22Rv1 (cell line): ENCODE results near the gene IPCEF1.
"Not testable (repeated sequence)": the region's sequence is repeated elsewhere in the genome, so short reads cannot be mapped to it uniquely, and the experiment has no call there.

Experiments
- H3K27ac ChIP-seq: fragments of 450-650 bp; 2 replicates; pipeline ENCODE4 v1.5.1; 2017
- CTCF ChIP-seq: fragments of 450-650 bp; IDR thresholded peaks from 2 replicates; pipeline ENCODE4 v1.5.1; 2017; ENCODE audit warnings: mild to moderate bottlenecking
- ZFX ChIP-seq: fragments of 450-650 bp; IDR thresholded peaks from 2 replicates; pipeline ENCODE4 v1.6.1; 2017; ENCODE audit warnings: antibody characterized with exemption, borderline replicate concordance

IPCEF1 gene

GRCh38 chr6:154341336-154341735 is 15.3 kb downstream of the IPCEF1 start:
- TF ChIP-seq ZFX (no peak), CTCF (no peak)
- H3K27ac ChIP-seq, result no peak overlapping the region

- TF ChIP-seq CTCF (no peak), ZFX (no peak)
- H3K27ac ChIP-seq, result no peak overlapping the region
Measured at GRCh38 chr6:154337406-154338005, 19.1 kb downstream of the IPCEF1 start.

GRCh38 chr6:154334147-154334546 is 22.5 kb downstream of the IPCEF1 start:
- H3K27ac ChIP-seq, result not testable (repeated sequence)

- TF ChIP-seq ZFX (no peak), CTCF (no peak)
- no peak overlapping the region for H3K27ac ChIP-seq
Measured at GRCh38 chr6:154331750-154332149, 24.9 kb downstream of the IPCEF1 start.

GRCh38 chr6:154329350-154330170 is 27.0 kb downstream of the IPCEF1 start:
- no peak for TF ChIP-seq CTCF
- no peak for TF ChIP-seq ZFX
- no peak overlapping the region for H3K27ac ChIP-seq

- not testable (repeated sequence) for H3K27ac ChIP-seq
Measured at GRCh38 chr6:154327313-154327712, 29.3 kb downstream of the IPCEF1 start.

- no peak for TF ChIP-seq ZFX
- no peak for TF ChIP-seq CTCF
- no peak overlapping the region for H3K27ac ChIP-seq
Measured at GRCh38 chr6:154325142-154325541, 31.5 kb downstream of the IPCEF1 start.

GRCh38 chr6:154320181-154320580 is 36.4 kb downstream of the IPCEF1 start:
- TF ChIP-seq ZFX, result no peak
- no peak for TF ChIP-seq CTCF
- H3K27ac ChIP-seq, result no peak overlapping the region
